GM12878 (cell line): ENCODE results near the gene LENG9.
A peak's percentile ranks its signal among the peaks of the same experiment; 100 is the strongest.

Experiments
- ATF2 ChIP-seq: IDR thresholded peaks from 2 replicates; pipeline ENCODE4 v1.6.1; 2012; ENCODE audit warnings: low read length, inconsistent platforms
- CUX1 ChIP-seq: IDR thresholded peaks from 2 replicates; pipeline ENCODE4 v1.6.1; 2012; ENCODE audit warnings: improper control_type of control experiment, low read depth, low read length; ENCODE audit not compliant: insufficient replicate concordance
- E4F1 ChIP-seq: fragments of 450-650 bp; IDR thresholded peaks from 2 replicates; pipeline ENCODE4 v1.6.1; 2018; ENCODE audit warnings: borderline replicate concordance, mild to moderate bottlenecking; ENCODE audit not compliant: partially characterized antibody
- POLR2A ChIP-seq: IDR thresholded peaks from 2 replicates; pipeline ENCODE4 v1.6.1; 2011; ENCODE audit warnings: low read depth, mild to moderate bottlenecking, low read length
- POLR2AphosphoS5 ChIP-seq: IDR thresholded peaks from 2 replicates; pipeline ENCODE4 v1.6.1; 2011; ENCODE audit warnings: mild to moderate bottlenecking, low read length, inconsistent platforms
- RCOR1 ChIP-seq: conservative IDR thresholded peaks from 2 replicates; pipeline ENCODE4 v1.6.1; 2012; ENCODE audit warnings: low read depth, low read length, improper control_type of control experiment
- RUNX3 ChIP-seq: IDR thresholded peaks from 2 replicates; pipeline ENCODE4 v1.6.1; 2012; ENCODE audit warnings: low read length, inconsistent platforms
- SREBF1 ChIP-seq: IDR thresholded peaks from 2 replicates; pipeline ENCODE4 v1.6.1; 2012; ENCODE audit warnings: mild to moderate bottlenecking, low read length
- TAF1 ChIP-seq: IDR thresholded peaks from 2 replicates; pipeline ENCODE4 v1.6.1; 2011; ENCODE audit warnings: mild to moderate bottlenecking, low read depth, low read length, borderline replicate concordance
- ZNF207 ChIP-seq: fragments of 450-650 bp; IDR thresholded peaks from 2 replicates; pipeline ENCODE4 v1.6.1; 2014; ENCODE audit warnings: antibody characterized with exemption, mild to moderate bottlenecking, borderline replicate concordance

GRCh38 chr19:54429545-54430227, 33.9 kb downstream of the LENG9 start:
- TF ChIP-seq ATF2 (no peak), ZNF207 (no peak), POLR2A (peak; percentile 38; the same call in 1 of the 2 replicates), TAF1 (no peak), E4F1 (no peak), POLR2AphosphoS5 (no peak), RCOR1 (no peak), CUX1 (no peak), SREBF1 (no peak), RUNX3 (no peak)
